Femur (tissue), 1 donor: ENCODE measurements around the gene ROBO4.
A peak's percentile ranks its signal among the peaks of the same experiment; 100 is the strongest.

ENCODE experiments used
- DNase-seq: peaks from one replicate; pipeline ENCODE4 v3.0.0-alpha.2; 2017

Gene ROBO4

DNA sequence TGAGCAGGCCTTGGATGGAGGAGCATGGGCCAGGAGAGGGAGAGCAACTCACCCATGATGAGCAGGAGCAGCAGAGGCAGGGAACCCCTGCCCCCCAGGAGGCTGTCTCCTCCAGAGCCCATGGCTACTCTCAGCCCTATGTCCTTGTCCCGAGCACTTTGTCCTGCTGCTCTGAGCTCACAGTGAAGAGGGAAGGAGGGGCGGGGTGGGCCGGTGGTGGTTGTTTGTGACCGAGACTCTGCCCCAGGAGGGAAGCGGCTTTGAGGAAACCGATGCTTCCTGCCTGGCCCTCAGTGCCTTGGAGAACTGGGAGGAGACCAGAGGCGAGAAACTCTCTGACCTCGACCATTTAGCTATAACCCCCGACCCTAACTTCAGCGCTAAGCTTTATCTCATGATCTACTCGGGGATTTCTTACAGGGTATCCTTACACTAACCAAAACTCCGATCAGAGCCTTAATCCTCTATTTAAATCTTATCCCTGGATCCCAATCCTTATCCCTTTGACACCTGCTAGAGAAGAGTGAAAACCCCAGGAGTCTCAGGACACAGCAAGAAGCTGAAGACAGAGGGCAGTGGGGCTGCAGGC, at the start of gene ROBO4:
TSS of gene ROBO4 (minus strand) at position 192 of the 589 bp plus-strand sequence. CDS start at position 122, 70 bp downstream.
- DNase-seq, result peak; percentile 56

DNA sequence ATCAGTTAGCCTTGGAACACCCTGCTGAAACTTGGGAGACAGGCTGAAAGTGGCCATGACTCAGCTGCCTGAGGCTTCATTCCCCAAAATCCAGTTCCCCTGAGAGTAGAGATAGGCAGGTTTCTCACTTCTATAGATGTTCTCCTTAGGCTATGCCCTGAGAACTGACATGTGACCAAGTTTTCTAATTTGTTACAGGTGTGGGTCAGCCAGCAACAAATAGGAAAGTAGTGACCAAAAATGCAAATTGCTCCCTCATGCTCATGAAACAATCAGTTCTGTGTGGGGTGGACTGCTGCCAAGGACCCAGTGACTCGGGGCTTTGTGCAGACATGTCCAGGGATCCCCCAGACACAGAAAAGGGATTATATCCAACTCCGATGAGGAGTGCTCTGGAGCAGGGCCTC, 49.1 kb upstream of the ROBO4 start:
- DNase-seq, result no peak

DNA sequence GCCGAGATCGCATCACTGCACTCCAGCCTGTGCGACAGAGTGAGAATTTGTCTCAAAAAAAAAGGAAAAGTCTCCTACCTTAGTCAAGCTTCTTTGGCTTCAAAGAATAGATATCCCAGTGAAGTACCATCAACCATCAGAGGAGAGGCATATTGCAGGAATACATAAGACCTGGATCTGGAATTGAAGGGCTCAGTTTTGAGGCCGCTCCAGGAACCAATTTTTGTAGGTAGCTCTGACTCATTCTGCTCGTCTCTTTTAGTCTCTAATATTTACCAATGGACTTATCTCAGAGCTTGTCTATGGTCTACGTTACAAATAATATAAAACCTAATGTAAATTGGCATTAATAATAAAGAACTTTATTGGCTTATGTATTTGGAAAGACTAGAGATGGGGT, 48.2 kb upstream of the ROBO4 start:
- DNase-seq, result no peak

DNA sequence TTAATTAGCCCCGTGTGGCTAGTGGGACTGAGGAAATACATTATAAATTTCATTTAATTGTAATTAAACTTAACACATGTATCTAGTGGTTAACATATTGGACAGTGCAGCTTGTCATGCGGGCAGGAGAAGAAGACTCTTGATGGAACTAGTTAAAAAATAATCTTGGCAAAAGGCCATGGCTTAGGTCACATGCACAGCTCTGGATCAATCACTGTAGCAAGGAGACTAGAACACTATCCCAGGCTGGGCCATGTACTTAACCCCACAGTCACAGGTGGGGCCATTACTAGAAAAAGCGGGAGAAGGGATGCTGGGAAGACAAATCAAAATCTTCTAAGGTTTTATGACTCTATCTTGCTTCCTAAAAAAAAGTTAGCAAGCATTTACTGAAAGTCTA, 46.9 kb upstream of the ROBO4 start:
- DNase-seq, result no peak

DNA sequence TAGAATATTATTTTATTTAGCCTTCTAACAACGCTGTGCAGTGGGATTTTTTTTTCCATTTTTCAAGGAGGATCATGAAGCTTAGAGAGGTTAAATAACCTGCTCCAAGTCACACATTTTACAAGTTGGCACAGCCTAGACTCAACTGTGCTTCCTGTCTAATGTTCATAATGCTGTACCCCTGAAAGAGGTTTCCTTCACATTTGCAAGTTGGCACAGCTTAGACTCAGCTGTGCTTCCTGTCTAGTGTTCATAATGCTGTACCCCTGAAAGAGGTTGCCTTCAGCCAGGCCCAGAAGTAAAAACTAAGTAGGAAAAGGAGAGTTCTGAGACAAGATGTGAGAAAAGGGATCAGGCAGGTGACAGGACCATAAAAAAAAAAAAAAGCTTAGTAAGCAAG, 46.1 kb upstream of the ROBO4 start:
- DNase-seq, result no peak

DNA sequence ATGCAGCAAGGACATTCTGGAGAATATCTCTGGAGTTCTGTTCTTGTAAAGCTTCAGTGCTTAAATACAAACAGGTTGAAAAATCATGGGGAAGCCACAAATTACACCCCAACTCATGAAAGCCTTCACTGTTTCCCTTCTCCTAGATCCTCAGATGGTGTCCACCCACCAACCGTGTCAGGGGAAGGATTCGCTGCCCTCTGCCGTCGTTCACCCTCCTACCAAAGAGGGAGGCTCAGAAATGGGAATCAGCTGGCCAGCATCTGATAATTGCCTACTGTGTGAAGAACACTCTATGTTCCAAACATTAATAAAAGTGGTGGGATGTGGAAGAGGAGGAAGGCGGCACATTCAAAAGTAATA, 45.6 kb upstream of the ROBO4 start:
- DNase-seq, result no peak

DNA sequence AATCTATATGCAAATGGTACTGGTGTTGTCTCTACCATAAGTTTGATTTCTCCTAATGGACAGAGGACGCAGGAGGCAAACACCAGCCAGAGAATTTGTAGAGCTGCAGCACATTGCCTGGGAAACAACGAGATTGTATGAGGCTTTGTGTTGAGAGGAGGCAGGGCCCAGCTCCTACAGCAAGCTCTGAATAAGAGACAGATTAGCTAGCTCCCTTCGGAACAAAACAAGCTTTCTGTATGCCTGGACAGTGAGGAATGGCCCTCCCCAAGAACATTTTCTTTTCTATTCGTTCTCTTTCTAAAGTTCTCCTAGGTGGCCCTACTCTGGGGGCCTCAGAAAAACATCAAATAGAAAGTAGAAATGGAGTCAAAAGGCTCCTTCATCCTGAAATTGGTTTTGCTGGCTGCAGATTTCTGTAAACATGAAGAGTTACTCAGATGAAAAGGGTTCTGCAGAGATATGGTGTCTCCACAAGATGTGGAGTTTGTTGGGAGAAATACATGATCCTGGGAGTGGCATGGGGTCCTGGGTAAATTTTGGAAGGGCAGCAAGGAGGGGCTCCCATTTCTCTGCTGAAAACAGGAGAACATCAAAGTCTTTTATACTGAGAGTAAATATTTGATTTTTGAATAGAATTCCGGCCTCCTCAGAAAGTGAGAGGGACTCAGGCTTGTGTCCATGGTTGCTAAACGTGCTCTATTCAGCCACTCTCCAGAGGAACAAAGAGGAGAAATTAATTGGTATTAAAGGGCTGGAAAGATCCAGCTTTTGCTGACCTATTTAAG, 45.0 kb upstream of the ROBO4 start:
- no peak for DNase-seq

DNA sequence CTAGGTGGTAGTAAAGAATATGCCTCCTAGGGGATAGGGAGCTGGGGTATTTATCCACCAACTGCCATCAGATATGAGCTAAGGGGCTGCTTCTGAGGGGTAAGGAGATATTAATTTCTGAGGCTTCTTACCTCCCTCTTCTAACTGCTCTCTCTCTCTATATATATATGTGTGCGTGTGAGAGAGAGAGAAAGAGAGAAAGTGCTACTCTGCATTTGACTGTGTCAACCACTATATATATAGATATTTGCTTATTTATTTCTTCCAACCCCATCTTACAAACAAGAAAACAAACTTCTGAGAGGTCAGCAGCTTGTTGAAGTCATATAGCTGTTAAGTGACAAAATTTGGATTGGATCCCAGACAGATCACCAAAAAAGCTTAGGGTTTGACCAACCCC, 44.0 kb upstream of the ROBO4 start:
- no peak for DNase-seq

DNA sequence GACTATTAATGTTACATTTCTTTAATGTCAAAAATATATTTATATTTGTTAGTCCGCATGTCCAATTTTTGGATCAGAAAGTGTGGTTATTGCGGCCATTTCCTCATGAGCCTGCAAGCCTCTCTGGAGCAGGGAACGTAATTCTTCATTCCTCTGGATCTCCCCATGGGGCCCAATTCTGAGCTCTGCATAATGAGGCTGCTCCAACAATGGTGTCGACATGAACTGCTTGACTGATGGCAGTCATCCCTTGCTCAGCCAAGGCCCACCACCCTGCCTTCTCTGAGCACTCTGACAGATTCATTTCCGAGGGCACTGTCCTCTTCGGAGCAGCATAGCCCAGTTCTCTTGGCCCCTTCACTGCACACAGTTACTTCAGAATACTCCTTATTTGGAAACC, 41.3 kb upstream of the ROBO4 start:
- DNase-seq, result no peak

DNA sequence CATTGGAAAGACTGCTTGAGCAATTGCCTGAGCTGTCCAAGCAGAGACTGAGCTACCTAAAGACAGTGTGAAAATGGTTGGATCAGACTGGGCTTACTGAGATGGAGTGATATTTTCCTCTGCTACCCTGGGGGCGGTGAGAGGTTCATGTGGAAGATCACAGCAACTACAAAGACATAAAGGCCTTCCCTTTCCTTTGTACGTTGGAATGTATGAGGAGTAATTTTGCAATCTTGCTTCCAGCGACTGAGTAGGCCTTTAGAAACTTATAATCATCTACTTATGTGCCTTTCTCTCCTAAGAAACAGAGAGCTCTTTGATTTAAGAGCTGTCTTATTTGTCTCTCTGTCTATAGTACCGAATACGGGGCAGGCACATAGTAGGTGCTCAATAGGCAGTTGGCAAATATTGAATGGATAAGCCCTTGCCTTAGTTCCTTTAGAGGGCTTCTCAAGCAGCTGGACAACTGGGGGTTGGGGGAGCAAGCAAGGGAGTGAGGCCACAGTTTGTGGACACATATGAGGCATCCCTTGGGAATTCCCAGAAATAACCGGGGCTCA, 40.6 kb upstream of the ROBO4 start:
- DNase-seq, result no peak

DNA sequence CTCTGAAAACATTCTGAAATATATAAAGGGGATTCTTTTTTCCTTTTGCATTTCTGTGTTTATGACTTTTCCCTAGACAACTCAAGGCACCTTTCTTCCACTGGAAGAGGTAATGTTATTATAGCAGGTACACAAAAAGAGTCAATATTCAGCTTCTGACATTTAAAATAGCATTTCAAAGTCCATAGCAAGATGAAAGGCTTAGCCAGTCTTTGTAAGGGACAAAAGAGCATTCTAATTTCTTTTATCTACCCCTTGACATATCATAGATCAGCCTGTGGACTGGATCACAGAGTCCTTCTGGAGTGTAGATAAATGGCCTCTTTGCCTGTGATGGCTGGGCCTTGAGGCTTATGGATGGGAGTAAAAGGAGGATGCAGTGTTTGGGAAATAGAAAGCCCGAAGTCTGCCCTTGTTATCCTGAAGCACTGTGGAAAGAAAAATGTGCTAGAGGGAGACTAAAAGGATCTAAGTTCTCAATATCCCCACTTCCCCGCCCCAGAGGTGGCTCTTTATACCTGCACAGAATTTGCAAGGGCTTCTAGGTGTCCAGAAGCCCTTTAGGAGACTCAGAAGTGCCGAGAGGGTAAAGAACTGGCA, 39.8 kb upstream of the ROBO4 start:
- DNase-seq, result no peak

DNA sequence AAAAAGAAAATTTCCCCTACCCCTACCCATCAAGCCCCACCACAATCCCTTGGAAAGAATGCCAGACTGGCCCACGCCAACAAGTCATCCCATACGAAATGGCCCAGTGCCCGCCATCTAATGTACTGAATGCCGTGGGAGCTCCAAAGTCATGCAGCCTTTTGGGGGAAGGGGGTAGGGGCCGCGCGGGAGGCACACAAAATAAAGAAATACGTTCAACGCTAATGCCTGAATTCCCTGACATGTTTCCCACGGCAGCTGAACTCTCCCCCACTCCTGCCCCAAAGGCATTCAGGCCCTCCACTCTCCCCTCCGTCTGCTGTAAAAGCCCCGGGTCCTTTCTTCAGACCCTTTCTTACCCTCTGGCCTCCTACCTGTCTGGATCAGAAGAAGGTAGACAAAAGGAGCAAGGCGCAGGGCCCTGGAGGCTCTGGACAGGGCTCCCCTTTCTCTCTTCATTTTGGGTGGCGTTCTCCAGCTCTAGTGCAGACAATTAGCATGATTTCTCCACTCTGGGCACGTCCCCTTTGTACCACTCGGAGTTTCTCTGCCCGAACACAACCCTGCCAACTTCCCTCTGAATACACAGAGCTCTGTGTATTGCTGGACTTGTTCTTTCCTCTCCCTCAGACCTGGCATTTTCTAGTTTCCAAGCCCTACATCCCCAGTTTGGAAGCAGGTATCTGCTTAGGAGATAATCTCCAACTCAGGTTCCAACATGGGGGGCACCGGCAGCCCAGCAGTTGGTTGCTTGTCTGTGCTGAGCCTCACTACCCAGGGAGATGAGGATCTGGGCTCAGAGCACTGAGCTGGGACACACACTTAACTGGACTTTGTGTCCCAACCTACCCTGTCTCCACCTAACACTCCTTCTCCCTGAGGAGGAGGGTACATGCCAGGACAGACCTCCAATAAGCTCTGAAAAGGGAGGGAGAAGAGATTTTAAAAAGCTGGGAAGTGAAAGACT, 38.2 kb upstream of the ROBO4 start, which contains the start of gene HEPACAM:
TSS of gene HEPACAM (minus strand) at position 500 of the 967 bp plus-strand sequence. CDS start at position 459, 41 bp downstream.
- DNase-seq, result no peak

DNA sequence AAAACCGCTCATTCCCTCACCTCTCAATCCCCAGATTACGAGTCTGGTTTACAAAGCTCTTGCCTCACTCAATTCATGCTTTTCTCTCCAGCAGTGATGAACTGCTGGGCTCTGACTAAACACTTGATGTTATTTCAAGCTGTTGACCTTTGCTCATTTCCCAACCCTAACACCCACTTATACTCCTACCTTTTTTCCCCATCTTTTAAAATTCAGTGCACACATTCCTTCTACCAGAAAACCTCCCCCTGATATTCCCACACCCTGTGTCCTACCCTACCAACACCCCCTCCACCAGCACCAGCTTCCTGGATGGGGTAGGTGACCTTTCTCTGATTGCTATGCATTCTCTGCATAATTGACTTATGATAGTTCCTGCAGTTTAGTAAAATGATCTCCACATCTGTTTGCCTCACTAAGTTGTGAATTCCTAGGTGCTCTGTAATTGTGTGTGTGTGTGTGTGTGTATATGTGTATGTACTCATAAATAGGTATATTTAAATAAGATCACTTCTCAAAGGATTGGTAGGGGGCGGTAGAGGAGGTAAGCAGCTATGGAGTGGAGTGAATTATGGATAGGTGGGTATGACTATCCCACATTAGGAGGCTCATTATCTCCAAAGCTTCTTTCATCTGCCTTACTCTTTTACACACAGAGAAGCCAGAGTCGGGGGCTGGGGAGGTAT, 37.3 kb upstream of the ROBO4 start:
- no peak for DNase-seq

DNA sequence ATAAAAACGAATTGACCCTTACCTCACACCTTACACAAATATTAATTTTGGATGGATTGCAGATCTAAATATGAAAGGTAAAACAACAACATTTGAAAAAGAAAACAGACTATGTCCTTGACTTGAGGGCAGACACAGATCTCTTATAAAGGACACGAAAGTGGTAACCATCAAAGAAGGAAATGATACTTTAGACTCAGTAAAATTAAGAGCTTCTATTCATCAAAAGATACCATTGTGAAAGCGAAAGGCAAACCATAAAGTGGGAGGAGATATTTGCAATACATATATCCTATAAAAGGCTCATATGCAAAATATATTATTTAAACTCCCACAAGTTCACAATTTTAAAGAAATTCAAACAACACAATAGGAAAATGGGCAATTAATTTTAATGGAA, 33.1 kb upstream of the ROBO4 start:
- DNase-seq, result no peak

DNA sequence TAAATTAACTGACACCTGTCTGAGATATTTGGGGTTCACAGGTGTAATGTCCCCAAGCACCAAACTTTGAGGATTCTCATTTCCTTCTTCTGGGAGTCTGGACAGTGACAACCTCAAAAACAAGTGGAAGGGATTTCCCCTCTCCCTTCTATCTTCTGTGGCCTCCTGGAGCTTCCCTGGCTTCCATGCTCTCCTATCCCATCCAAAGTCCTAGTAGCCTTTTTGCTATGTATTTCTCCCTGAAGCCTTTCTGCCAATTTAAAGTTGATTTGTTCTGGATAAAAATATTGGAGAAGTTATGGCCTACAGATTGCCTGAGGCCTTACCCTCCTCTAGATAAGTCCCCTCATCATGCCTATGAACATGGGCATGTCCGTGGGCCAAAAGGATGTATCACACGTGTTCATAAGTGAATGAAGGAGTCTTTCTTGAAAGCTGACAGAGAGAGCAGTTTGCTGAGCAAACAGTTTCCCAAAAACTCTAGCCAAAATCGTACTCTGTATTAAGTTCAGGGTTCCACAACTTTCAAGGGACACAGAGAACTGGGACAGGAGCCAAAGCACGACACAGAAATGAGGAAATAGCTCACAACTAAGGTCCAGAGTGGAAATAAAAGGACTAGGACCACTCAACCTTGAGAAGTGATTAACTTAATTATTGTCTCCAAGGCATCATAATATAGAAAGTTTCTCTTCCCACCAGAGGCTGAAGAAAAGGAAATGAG, 31.4 kb upstream of the ROBO4 start:
- DNase-seq, result no peak

DNA sequence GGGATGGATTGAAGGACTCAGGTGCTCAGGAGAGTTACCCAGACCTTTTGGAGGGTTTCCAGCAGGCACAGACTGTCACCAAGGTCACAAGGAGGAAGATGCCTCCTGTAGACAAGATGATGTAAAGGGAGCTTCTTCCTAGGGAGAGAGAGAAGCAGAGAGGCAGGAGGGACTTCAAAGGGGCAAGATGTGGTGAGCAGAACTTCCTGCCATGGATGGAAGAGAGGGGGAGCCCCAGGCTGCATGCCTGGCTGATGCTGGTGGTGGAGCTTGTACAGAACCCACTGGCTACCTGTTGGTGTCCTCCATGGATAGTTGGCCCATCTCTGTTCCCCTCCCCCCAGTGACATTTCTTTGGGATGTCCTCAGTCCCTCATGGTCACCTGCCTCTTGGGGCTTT, 25.6 kb upstream of the ROBO4 start:
- no peak for DNase-seq

DNA sequence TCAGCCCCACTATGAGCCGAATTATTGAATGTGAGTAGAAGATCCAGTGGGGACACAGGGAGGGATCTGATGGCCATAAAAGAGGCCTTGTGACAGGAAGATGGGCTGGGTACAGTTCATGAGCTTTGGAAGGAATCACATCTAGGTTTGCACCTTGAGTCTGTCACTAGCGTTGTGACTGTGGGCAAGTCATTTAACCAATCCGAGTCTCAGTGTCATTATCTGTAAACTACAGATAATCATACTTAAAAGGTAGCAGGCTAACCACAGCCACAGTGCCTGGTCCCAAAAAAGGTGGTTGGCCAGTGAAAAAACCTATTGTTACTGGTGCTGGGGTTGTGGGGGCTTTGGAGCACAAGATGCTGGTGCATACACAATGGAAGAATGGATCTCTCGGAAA, 25.2 kb upstream of the ROBO4 start:
- no peak for DNase-seq

DNA sequence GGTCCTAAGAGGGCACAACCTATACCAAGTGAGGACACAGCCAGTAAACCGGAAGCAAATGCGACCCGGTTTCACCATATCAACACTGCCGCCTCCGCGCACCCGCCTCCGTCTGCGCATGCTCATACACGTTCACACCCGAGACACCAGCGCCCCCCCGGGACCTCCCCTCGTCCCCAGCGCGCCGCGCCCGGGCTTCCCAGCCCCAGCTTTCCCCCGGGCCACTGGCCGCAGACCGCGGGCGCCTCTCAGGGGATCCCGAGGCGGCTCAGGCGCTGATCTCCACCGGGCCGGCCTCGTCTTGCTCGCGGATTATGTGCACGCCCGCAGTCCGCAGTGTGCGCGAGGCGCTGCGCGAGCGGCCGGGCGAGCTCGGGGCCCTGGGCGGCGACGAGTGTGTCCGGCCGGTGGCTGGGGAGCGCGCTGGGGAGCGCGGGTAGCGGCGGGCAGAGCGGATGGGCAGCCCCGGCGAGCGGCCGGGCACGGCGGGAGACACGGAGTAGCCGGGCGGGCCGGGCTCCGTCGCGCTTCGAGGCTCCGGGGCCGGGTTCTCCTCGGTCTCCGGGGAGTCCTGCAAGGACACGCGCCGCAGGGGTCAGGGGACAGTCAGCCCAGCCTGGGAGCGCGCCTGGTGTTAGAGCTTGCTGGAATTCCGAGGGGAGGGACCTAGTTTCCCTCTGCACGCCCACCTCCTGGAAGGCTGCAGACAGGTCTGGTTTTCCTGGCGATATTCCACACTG, 23.4 kb upstream of the ROBO4 start:
- peak; percentile 87 for DNase-seq

DNA sequence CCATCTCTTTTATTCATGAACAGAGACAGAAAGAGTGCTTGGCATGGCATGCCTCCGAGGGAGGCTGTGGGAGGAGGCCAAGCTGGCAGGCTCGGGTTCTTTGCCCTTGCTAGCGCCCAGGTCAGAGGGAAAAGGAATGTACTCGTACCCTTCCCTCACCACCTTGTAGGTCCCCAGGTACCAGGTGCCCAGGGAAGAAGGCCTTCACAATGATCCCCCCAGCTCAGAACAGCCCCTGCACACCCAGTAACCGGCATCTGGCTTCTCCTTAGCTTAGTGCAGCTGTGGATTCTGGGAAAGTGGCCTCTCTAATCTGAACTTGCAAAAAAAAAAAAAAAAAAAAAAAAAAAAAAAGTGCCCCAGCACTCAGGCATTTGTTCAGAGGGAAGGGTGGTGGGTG, 22.7 kb upstream of the ROBO4 start:
- no peak for DNase-seq

DNA sequence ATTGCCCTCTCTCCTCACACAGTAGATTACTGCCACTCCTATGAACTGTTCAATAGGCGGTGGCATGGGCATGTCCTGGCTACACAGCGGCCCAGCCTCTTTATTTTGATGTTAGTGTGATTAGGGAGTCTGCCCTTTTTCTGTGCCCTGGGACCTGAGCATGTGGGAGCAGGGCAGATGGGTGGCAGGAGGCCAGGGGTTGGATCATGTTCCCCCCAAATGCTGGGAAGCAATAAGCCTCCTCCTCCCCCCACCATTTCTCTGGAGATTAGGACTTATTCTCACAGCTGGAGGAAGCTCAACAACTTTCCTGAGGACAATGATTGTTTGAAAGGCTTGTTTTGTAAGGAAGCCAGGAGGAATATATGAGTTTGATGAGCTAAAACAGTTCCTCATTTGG, 22.2 kb upstream of the ROBO4 start:
- DNase-seq, result no peak

DNA sequence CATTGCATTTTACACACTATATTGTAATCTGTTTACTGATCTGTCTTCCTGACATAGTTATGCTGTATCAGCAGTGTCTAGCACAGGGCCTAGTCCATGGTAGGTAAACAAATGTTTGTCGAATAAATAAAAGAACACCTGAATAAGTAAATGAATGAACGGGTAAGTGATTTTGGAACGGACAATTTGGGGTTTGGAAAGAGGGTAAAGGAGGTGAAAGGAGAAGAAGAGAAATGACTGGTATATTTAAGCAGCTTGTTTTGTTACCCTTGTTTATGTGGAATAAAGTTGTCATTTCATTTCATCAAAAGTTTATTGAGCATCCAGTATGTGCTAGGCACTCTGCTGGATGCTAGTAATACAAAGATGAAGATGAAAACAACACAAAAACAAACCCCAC, 21.3 kb upstream of the ROBO4 start, which contains the start of gene HEPN1:
TSS of gene HEPN1 (plus strand) at position 301 of the 400 bp plus-strand sequence.
- DNase-seq, result no peak
